Osteoblast (primary cell): ENCODE results near the gene CMIP. TPM values are rescaled to one million over a fixed set of nuclear protein-coding genes. Genes with fewer than 3 reads are reported as not detected.
A peak's percentile ranks its signal among the peaks of the same experiment; 100 is the strongest.

Source experiments
- DNase-seq: peaks from one replicate; pipeline ENCODE4 v3.0.0; 2011; ENCODE audit warnings: low spot score, mixed read lengths; ENCODE audit not compliant: insufficient read length; ENCODE audit errors: missing footprints
- H2AFZ ChIP-seq: 2 replicates; pipeline ENCODE4 v1.6.0; 2011; ENCODE audit warnings: mild to moderate bottlenecking, low read length
- H3K27ac ChIP-seq: 2 replicates; pipeline ENCODE4 v1.5.1; 2011; ENCODE audit warnings: mild to moderate bottlenecking, low read depth, low read length, moderate library complexity
- H3K27me3 ChIP-seq: 2 replicates; pipeline ENCODE4 v1.6.0; 2012; ENCODE audit warnings: mild to moderate bottlenecking, control low read depth, inconsistent platforms, low read length, moderate library complexity; ENCODE audit not compliant: insufficient read depth
- H3K36me3 ChIP-seq: 2 replicates; pipeline ENCODE4 v1.5.1; 2011; ENCODE audit warnings: mild to moderate bottlenecking, low read length, control low read depth, moderate library complexity; ENCODE audit not compliant: insufficient read depth
- H3K4me1 ChIP-seq: 2 replicates; pipeline ENCODE4 v1.5.1; 2011; ENCODE audit warnings: mild to moderate bottlenecking, low read length, control low read depth, moderate library complexity; ENCODE audit not compliant: insufficient read depth
- H3K4me2 ChIP-seq: 2 replicates; pipeline ENCODE4 v1.6.0; 2011; ENCODE audit warnings: mild to moderate bottlenecking, low read length; ENCODE audit not compliant: insufficient read depth
- H3K4me3 ChIP-seq: fragments of 200-600 bp; sonication (generic); 3 replicates; pipeline ENCODE4 v1.5.1; 2012; ENCODE audit warnings: mild to moderate bottlenecking, low read length, inconsistent platforms; ENCODE audit not compliant: insufficient read depth
- H3K79me2 ChIP-seq: 2 replicates; pipeline ENCODE4 v1.6.0; 2012; ENCODE audit warnings: mild to moderate bottlenecking, low read length, control low read depth, inconsistent platforms; ENCODE audit not compliant: insufficient read depth
- H3K9me3 ChIP-seq: 2 replicates; pipeline ENCODE4 v1.5.1; 2011; ENCODE audit warnings: low read depth, low read length, control low read depth
- H4K20me1 ChIP-seq: 2 replicates; pipeline ENCODE4 v1.6.0; 2012; ENCODE audit warnings: mild to moderate bottlenecking, low read length, control low read depth; ENCODE audit not compliant: insufficient read depth
- CTCF ChIP-seq: IDR thresholded peaks from 2 replicates; pipeline ENCODE4 v1.5.1; 2011; ENCODE audit warnings: mild to moderate bottlenecking, low read depth, low read length, moderate library complexity; ENCODE audit errors: extremely low read depth
- total RNA-seq: library from RNA; depleted of rRNA; stranded (reverse); fragments of >200 nt; gene quantifications from 2 replicates; pipeline ENCODE4 v1.2.3, GENCODE V29; 2012

Gene CMIP
- total RNA-seq, 1 donor, result 8.3 TPM

- Histone ChIP-seq H3K9me3 (no peaks in the 10 kb centered on the region), H3K4me3 (no peak overlapping the region), H3K79me2 (peaks cover 66% of the 10 kb centered on the region), H3K27ac (peak overlapping the region; percentile 63), H3K4me2 (peak overlapping the region; percentile 67), H3K27me3 (no peaks in the 10 kb centered on the region), H3K4me1 (peaks cover 28% of the 10 kb centered on the region), H2AFZ (no peak overlapping the region), H3K36me3 (no peaks in the 10 kb centered on the region), H4K20me1 (peaks cover 41% of the 10 kb centered on the region)
- no peak for TF ChIP-seq CTCF
- DNase-seq, result peak; percentile 80
Observed at GRCh38 chr16:81481207-81481821, 36.7 kb downstream of the CMIP start.

GRCh38 chr16:81482329-81483063 lies 37.9 kb downstream of the CMIP start:
- Histone ChIP-seq H3K4me1 (peaks cover 38% of the 10 kb centered on the region), H3K27ac (no peak overlapping the region), H4K20me1 (peaks cover 50% of the 10 kb centered on the region), H3K27me3 (no peaks in the 10 kb centered on the region), H3K36me3 (no peaks in the 10 kb centered on the region), H3K9me3 (no peaks in the 10 kb centered on the region), H3K4me2 (no peak overlapping the region), H3K79me2 (peaks cover 65% of the 10 kb centered on the region), H2AFZ (no peak overlapping the region), H3K4me3 (no peak overlapping the region)
- TF ChIP-seq CTCF, result no peak
- peak; percentile 68 for DNase-seq

- H2AFZ ChIP-seq, result no peak overlapping the region
- H3K27me3 ChIP-seq, result no peaks in the 10 kb centered on the region
- TF ChIP-seq CTCF, result no peak
- H3K4me1 ChIP-seq, result peaks cover 41% of the 10 kb centered on the region
- peaks cover 64% of the 10 kb centered on the region for H3K79me2 ChIP-seq
- peak; percentile 82 for DNase-seq
- no peaks in the 10 kb centered on the region for H3K9me3 ChIP-seq
- no peak overlapping the region for H3K4me3 ChIP-seq
- H3K4me2 ChIP-seq, result peak overlapping the region; percentile 9
- H3K36me3 ChIP-seq, result no peaks in the 10 kb centered on the region
- peak overlapping the region; percentile 56 for H3K27ac ChIP-seq
- peaks cover 53% of the 10 kb centered on the region for H4K20me1 ChIP-seq
Observed at GRCh38 chr16:81483064-81483969, 38.7 kb downstream of the CMIP start.
